K562 (cell line): ENCODE results near the gene TTC33. TPM values are rescaled to one million over a fixed set of nuclear protein-coding genes. Genes with fewer than 3 reads are reported as not detected.
A peak's percentile ranks its signal among the peaks of the same experiment; 100 is the strongest.

Experiments used
- KDM1A ChIP-seq, 2 experiments: fragments of 450-650 bp; IDR thresholded peaks; 2 replicates each; pipeline ENCODE4 v1.6.1; 2016; ENCODE audit warnings: mild to moderate bottlenecking in 2 of 2
- TAF7 ChIP-seq: fragments of 450-650 bp; IDR thresholded peaks from 2 replicates; pipeline ENCODE4 v1.6.1; 2016; ENCODE audit warnings: missing genetic modification characterization, missing compliant biosample characterization
- ZNF232 ChIP-seq: sonication (generic); formaldehyde crosslinking; IDR thresholded peaks from 2 replicates; pipeline ENCODE4 v1.8.0; 2022; ENCODE audit warnings: mild to moderate bottlenecking, missing genetic modification reagents
- ZNF263 ChIP-seq: sonication (generic); formaldehyde crosslinking; IDR thresholded peaks from 2 replicates; pipeline ENCODE4 v1.8.0; 2022; ENCODE audit warnings: mild to moderate bottlenecking, missing genetic modification reagents, borderline replicate concordance
- ZNF644 ChIP-seq: fragments of 200-800 bp; sonication (Bioruptor generic); IDR thresholded peaks from 2 replicates; pipeline ENCODE4 v1.6.1; 2016; ENCODE audit warnings: low read depth, missing genetic modification characterization, missing compliant biosample characterization
- polyA plus RNA-seq, 8 experiments: library from polyadenylated mRNA; depleted of rRNA in 4 of 8; stranded (reverse) in 5 of 8; unstranded in 3 of 8; fragments of >200 nt; fragmentation: Nextera tagmentation in 2 of 8; fragmentation: Illumina TruSeq in 1 of 8; extraction: Ambion mirVana in 2 of 8; extraction: Trizol in 1 of 8; gene quantifications; 2 replicates each; pipeline versions ENCODE4 v1.2.1 to v1.2.3, GENCODE V29; 2011 to 2014; ENCODE audit warnings: inconsistent platforms in 1 of 8, missing spikeins in 1 of 8
- total RNA-seq, 7 experiments: library from RNA; depleted of rRNA in 6 of 7; stranded (reverse); fragments of >200 nt in 6 of 7; fragmentation: Illumina TruSeq in 2 of 7; extraction: Trizol in 2 of 7; gene quantifications; 2 replicates each; pipeline versions ENCODE4 v1.2.1 to v1.2.3, GENCODE V29; 2011 to 2021; ENCODE audit warnings: low replicate concordance in 1 of 7
- TF ChIP-seq, protein P1 (sequence below), 3 experiments: fragments of 200-800 bp in 1 of 3; fragments of 250-450 bp in 1 of 3; fragments of 450-650 bp in 1 of 3; sonication (Bioruptor Pico) in 1 of 3; sonication (Bioruptor generic) in 1 of 3; formaldehyde crosslinking in 1 of 3; IDR thresholded peaks; 2 replicates each; pipeline versions ENCODE4 v1.6.1 to v1.8.0; 2016 to 2022; ENCODE audit warnings: mild to moderate bottlenecking in 2 of 3, missing genetic modification characterization in 2 of 3, missing compliant biosample characterization in 1 of 3, moderate library complexity in 1 of 3
- TF ChIP-seq, protein P2 (sequence below): sonication (generic); formaldehyde crosslinking; IDR thresholded peaks from 2 replicates; pipeline ENCODE4 v1.8.0; 2023; ENCODE audit warnings: mild to moderate bottlenecking, missing genetic modification reagents
- TF ChIP-seq, protein P3 (sequence below): sonication (generic); formaldehyde crosslinking; IDR thresholded peaks from 2 replicates; pipeline ENCODE4 v1.8.1; 2023; ENCODE audit warnings: mild to moderate bottlenecking, missing genetic modification reagents
- TF ChIP-seq, protein P4 (sequence below): IDR thresholded peaks from 3 replicates; pipeline ENCODE4 v1.6.1; 2011; ENCODE audit warnings: borderline replicate concordance, mild to moderate bottlenecking, moderate library complexity; ENCODE audit not compliant: insufficient read length; ENCODE audit errors: extremely low read depth
- TF ChIP-seq, protein P5 (sequence below), 2 experiments: fragments of 450-650 bp; IDR thresholded peaks; 2 replicates each; pipeline ENCODE4 v1.6.1; 2016

Gene TTC33
- total and polyA plus RNA-seq, 9 of the 15 experiments (the other 6 are each of a cell fraction or from before 2014, with no cell fraction given) = 11.5 to 24.9 (median 21.1) TPM

DNA sequence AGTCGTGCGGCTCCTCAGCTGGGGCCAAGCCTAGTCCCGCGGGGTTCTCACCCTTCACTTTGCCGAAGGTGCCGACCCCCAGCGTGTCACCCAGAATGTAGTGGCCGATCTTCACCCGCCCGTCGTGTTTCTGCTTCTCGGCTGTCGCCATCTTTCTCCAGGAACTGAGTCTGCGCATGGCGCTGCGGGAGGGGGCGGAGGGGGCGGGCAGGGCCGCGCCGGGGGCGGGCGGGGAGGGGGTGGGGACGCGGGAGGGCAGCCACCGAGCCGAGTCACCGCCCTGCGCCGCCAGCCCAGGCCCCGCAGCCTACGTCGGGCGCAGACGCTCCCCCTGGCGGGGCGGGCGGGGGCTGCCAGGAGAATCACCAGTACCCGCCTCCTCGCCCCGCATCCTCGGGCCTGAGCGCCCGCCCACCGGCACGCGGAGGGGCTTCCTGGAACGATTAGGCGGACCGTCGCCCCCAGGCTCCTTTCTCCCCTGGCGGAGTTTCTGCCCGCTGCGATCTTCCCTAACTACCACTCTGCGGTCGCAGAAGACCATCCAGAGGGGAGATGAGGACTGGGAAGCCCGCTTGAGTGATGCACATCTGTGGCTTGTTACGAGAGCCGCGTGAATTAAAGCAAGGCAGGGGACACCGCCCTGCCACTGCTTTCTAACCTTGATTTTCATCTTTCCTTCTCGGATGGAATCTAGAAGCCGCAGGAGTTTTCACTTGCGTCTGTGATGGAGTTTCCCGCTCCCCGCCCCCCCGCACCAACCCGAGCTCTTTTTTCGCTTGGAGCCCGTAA is 42.4 kb upstream of the TTC33 start, which contains the start of gene PRKAA1 (continued):
- TF ChIP-seq, protein P1, sequence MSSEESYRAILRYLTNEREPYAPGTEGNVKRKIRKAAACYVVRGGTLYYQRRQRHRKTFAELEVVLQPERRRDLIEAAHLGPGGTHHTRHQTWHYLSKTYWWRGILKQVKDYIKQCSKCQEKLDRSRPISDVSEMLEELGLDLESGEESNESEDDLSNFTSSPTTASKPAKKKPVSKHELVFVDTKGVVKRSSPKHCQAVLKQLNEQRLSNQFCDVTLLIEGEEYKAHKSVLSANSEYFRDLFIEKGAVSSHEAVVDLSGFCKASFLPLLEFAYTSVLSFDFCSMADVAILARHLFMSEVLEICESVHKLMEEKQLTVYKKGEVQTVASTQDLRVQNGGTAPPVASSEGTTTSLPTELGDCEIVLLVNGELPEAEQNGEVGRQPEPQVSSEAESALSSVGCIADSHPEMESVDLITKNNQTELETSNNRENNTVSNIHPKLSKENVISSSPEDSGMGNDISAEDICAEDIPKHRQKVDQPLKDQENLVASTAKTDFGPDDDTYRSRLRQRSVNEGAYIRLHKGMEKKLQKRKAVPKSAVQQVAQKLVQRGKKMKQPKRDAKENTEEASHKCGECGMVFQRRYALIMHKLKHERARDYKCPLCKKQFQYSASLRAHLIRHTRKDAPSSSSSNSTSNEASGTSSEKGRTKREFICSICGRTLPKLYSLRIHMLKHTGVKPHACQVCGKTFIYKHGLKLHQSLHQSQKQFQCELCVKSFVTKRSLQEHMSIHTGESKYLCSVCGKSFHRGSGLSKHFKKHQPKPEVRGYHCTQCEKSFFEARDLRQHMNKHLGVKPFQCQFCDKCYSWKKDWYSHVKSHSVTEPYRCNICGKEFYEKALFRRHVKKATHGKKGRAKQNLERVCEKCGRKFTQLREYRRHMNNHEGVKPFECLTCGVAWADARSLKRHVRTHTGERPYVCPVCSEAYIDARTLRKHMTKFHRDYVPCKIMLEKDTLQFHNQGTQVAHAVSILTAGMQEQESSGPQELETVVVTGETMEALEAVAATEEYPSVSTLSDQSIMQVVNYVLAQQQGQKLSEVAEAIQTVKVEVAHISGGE (CRISPR knock-in tag; IDR thresholded peaks at IDR 0.05) = peak in 1 of 3 experiments; percentile 81; a peak in 2 of 6 replicates
- TF ChIP-seq, protein P2, sequence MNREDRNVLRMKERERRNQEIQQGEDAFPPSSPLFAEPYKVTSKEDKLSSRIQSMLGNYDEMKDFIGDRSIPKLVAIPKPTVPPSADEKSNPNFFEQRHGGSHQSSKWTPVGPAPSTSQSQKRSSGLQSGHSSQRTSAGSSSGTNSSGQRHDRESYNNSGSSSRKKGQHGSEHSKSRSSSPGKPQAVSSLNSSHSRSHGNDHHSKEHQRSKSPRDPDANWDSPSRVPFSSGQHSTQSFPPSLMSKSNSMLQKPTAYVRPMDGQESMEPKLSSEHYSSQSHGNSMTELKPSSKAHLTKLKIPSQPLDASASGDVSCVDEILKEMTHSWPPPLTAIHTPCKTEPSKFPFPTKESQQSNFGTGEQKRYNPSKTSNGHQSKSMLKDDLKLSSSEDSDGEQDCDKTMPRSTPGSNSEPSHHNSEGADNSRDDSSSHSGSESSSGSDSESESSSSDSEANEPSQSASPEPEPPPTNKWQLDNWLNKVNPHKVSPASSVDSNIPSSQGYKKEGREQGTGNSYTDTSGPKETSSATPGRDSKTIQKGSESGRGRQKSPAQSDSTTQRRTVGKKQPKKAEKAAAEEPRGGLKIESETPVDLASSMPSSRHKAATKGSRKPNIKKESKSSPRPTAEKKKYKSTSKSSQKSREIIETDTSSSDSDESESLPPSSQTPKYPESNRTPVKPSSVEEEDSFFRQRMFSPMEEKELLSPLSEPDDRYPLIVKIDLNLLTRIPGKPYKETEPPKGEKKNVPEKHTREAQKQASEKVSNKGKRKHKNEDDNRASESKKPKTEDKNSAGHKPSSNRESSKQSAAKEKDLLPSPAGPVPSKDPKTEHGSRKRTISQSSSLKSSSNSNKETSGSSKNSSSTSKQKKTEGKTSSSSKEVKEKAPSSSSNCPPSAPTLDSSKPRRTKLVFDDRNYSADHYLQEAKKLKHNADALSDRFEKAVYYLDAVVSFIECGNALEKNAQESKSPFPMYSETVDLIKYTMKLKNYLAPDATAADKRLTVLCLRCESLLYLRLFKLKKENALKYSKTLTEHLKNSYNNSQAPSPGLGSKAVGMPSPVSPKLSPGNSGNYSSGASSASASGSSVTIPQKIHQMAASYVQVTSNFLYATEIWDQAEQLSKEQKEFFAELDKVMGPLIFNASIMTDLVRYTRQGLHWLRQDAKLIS (CRISPR knock-in tag) = peak; percentile 76
- TF ChIP-seq, protein P3, sequence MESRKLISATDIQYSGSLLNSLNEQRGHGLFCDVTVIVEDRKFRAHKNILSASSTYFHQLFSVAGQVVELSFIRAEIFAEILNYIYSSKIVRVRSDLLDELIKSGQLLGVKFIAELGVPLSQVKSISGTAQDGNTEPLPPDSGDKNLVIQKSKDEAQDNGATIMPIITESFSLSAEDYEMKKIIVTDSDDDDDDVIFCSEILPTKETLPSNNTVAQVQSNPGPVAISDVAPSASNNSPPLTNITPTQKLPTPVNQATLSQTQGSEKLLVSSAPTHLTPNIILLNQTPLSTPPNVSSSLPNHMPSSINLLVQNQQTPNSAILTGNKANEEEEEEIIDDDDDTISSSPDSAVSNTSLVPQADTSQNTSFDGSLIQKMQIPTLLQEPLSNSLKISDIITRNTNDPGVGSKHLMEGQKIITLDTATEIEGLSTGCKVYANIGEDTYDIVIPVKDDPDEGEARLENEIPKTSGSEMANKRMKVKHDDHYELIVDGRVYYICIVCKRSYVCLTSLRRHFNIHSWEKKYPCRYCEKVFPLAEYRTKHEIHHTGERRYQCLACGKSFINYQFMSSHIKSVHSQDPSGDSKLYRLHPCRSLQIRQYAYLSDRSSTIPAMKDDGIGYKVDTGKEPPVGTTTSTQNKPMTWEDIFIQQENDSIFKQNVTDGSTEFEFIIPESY = peak; percentile 54; the same call in 1 of the 2 replicates
- TF ChIP-seq, protein P4, sequence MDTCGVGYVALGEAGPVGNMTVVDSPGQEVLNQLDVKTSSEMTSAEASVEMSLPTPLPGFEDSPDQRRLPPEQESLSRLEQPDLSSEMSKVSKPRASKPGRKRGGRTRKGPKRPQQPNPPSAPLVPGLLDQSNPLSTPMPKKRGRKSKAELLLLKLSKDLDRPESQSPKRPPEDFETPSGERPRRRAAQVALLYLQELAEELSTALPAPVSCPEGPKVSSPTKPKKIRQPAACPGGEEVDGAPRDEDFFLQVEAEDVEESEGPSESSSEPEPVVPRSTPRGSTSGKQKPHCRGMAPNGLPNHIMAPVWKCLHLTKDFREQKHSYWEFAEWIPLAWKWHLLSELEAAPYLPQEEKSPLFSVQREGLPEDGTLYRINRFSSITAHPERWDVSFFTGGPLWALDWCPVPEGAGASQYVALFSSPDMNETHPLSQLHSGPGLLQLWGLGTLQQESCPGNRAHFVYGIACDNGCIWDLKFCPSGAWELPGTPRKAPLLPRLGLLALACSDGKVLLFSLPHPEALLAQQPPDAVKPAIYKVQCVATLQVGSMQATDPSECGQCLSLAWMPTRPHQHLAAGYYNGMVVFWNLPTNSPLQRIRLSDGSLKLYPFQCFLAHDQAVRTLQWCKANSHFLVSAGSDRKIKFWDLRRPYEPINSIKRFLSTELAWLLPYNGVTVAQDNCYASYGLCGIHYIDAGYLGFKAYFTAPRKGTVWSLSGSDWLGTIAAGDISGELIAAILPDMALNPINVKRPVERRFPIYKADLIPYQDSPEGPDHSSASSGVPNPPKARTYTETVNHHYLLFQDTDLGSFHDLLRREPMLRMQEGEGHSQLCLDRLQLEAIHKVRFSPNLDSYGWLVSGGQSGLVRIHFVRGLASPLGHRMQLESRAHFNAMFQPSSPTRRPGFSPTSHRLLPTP = no peak
- TF ChIP-seq, protein P5, sequence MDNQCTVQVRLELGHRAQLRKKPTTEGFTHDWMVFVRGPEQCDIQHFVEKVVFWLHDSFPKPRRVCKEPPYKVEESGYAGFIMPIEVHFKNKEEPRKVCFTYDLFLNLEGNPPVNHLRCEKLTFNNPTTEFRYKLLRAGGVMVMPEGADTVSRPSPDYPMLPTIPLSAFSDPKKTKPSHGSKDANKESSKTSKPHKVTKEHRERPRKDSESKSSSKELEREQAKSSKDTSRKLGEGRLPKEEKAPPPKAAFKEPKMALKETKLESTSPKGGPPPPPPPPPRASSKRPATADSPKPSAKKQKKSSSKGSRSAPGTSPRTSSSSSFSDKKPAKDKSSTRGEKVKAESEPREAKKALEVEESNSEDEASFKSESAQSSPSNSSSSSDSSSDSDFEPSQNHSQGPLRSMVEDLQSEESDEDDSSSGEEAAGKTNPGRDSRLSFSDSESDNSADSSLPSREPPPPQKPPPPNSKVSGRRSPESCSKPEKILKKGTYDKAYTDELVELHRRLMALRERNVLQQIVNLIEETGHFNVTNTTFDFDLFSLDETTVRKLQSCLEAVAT (IDR thresholded peaks at IDR 0.05) = peak; percentile 12 to 28; a peak in 1 of 4 replicates
- no peak for TF ChIP-seq ZNF644 (tag)
- peak; percentile 12; the same call in 1 of the 2 replicates for TF ChIP-seq ZNF263
- TF ChIP-seq ZNF232 (CRISPR knock-in tag) = 0 out of 2 replicates have a peak, but pooled peaks have one; percentile 29
- TF ChIP-seq KDM1A (IDR thresholded peaks at IDR 0.05) = peak; percentile 69 to 72
- TF ChIP-seq TAF7 (tag) = peak; percentile 96
